Liver (tissue), 3 donors: ENCODE results near the gene HNRNPA2B1.

ENCODE experiments used
- EGR1 ChIP-seq, 2 donors: IDR thresholded peaks; 2 replicates each; pipeline ENCODE4 v1.6.1; 2016 to 2018; ENCODE audit warnings: antibody characterized with exemption in 2 of 2, low read depth in 2 of 2
- GABPA ChIP-seq, 2 donors: IDR thresholded peaks in 1 of 2; conservative IDR thresholded peaks in 1 of 2; 2 replicates each; pipeline ENCODE4 v1.6.1; 2016; ENCODE audit warnings: antibody characterized with exemption in 2 of 2, mild to moderate bottlenecking in 1 of 2, moderate library complexity in 1 of 2
- JUND ChIP-seq, 2 donors: IDR thresholded peaks; 2 replicates each; pipeline ENCODE4 v1.6.1; 2016; ENCODE audit warnings: antibody characterized with exemption in 2 of 2
- RAD21 ChIP-seq, 2 donors: IDR thresholded peaks; 2 replicates each; pipeline ENCODE4 v1.6.1; 2016; ENCODE audit warnings: antibody characterized with exemption in 2 of 2, mild to moderate bottlenecking in 2 of 2
- RXRA ChIP-seq, 2 donors: IDR thresholded peaks; 2 replicates each; pipeline ENCODE4 v1.6.1; 2017 to 2018; ENCODE audit warnings: antibody characterized with exemption in 2 of 2, mild to moderate bottlenecking in 1 of 2
- TAF1 ChIP-seq: conservative IDR thresholded peaks from 2 replicates; pipeline ENCODE4 v1.6.1; 2016; ENCODE audit warnings: antibody characterized with exemption, mild to moderate bottlenecking
- YY1 ChIP-seq: IDR thresholded peaks from 2 replicates; pipeline ENCODE4 v1.6.1; 2016; ENCODE audit warnings: antibody characterized with exemption, mild to moderate bottlenecking
- TF ChIP-seq, protein P1 (sequence below): fragments of 150-350 bp; IDR thresholded peaks from 2 replicates; pipeline ENCODE4 v1.5.1; 2017; ENCODE audit warnings: improper control_type of control experiment, low read depth, low read length; ENCODE audit not compliant: missing input control
- TF ChIP-seq, protein P2 (sequence below): IDR thresholded peaks from 2 replicates; pipeline ENCODE4 v1.6.1; 2016; ENCODE audit warnings: antibody characterized with exemption
- TF ChIP-seq, protein P3 (sequence below): IDR thresholded peaks from 2 replicates; pipeline ENCODE4 v1.6.1; 2016; ENCODE audit warnings: antibody characterized with exemption, mild to moderate bottlenecking
- TF ChIP-seq, protein P4 (sequence below): IDR thresholded peaks from 2 replicates; pipeline ENCODE4 v1.6.1; 2016; ENCODE audit warnings: antibody characterized with exemption
- donor health status: healthy.
- donor health status: healthy.

DNA sequence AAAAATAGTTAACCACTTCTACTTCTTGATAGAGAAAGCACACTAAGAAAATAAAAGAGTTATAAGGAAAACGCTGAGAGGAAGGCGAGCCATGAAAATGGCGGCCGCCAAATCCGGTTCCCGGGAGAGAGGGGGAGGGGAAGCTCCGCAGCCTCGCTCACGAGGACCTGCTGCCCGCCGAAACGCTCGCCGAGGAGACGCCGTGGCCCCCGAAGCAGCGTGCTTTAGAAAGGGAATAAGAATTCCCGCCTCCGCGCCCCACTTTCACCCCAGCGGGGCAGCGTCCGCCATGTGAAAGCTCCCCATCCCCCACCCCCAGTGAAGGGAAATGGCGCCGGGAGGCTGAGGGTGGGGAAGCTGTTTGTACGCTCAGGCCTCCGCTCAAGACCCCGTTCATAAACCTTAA, 505 bp downstream of the HNRNPA2B1 start:
- TF ChIP-seq, protein P1, sequence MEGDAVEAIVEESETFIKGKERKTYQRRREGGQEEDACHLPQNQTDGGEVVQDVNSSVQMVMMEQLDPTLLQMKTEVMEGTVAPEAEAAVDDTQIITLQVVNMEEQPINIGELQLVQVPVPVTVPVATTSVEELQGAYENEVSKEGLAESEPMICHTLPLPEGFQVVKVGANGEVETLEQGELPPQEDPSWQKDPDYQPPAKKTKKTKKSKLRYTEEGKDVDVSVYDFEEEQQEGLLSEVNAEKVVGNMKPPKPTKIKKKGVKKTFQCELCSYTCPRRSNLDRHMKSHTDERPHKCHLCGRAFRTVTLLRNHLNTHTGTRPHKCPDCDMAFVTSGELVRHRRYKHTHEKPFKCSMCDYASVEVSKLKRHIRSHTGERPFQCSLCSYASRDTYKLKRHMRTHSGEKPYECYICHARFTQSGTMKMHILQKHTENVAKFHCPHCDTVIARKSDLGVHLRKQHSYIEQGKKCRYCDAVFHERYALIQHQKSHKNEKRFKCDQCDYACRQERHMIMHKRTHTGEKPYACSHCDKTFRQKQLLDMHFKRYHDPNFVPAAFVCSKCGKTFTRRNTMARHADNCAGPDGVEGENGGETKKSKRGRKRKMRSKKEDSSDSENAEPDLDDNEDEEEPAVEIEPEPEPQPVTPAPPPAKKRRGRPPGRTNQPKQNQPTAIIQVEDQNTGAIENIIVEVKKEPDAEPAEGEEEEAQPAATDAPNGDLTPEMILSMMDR: no peak
- TF ChIP-seq YY1 (peak; percentile 98), TAF1 (no peak), RXRA (IDR thresholded peaks at IDR 0.05) (no peak), RAD21 (IDR thresholded peaks at IDR 0.05) (no peak), EGR1 (IDR thresholded peaks at IDR 0.05; ENCODE audit: low read depth in 2 of 2) (no peak), JUND (IDR thresholded peaks at IDR 0.05) (no peak), GABPA (IDR thresholded peaks at IDR 0.05 in 1 of 2, conservative IDR thresholded peaks at IDR 0.05 in 1 of 2) (no peak)
- TF ChIP-seq, protein P2, sequence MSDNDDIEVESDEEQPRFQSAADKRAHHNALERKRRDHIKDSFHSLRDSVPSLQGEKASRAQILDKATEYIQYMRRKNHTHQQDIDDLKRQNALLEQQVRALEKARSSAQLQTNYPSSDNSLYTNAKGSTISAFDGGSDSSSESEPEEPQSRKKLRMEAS: no peak
- TF ChIP-seq, protein P3, sequence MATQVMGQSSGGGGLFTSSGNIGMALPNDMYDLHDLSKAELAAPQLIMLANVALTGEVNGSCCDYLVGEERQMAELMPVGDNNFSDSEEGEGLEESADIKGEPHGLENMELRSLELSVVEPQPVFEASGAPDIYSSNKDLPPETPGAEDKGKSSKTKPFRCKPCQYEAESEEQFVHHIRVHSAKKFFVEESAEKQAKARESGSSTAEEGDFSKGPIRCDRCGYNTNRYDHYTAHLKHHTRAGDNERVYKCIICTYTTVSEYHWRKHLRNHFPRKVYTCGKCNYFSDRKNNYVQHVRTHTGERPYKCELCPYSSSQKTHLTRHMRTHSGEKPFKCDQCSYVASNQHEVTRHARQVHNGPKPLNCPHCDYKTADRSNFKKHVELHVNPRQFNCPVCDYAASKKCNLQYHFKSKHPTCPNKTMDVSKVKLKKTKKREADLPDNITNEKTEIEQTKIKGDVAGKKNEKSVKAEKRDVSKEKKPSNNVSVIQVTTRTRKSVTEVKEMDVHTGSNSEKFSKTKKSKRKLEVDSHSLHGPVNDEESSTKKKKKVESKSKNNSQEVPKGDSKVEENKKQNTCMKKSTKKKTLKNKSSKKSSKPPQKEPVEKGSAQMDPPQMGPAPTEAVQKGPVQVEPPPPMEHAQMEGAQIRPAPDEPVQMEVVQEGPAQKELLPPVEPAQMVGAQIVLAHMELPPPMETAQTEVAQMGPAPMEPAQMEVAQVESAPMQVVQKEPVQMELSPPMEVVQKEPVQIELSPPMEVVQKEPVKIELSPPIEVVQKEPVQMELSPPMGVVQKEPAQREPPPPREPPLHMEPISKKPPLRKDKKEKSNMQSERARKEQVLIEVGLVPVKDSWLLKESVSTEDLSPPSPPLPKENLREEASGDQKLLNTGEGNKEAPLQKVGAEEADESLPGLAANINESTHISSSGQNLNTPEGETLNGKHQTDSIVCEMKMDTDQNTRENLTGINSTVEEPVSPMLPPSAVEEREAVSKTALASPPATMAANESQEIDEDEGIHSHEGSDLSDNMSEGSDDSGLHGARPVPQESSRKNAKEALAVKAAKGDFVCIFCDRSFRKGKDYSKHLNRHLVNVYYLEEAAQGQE: no peak
- TF ChIP-seq, protein P4, sequence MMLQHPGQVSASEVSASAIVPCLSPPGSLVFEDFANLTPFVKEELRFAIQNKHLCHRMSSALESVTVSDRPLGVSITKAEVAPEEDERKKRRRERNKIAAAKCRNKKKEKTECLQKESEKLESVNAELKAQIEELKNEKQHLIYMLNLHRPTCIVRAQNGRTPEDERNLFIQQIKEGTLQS: no peak
